Neural cell (in vitro differentiated cells): ENCODE measurements around the gene CA12. TPM values are rescaled to one million over a fixed set of nuclear protein-coding genes. Genes with fewer than 3 reads are reported as not detected.

Experiments used
- H2AFZ ChIP-seq: fragments of 200-600, 300-800 bp; sonication (generic), shearing (Covaris generic); 2 replicates; pipeline ENCODE4 v1.6.0; 2014; ENCODE audit warnings: low read depth, mild to moderate bottlenecking, antibody characterized with exemption, low read length, moderate library complexity
- H3F3A ChIP-seq: fragments of 200-600 bp; shearing (Covaris generic); 2 replicates; pipeline ENCODE4 v1.6.1; 2016; ENCODE audit warnings: mild to moderate bottlenecking, moderate library complexity, mixed read lengths, antibody characterized with exemption, low read length; ENCODE audit not compliant: insufficient read depth, poor library complexity, severe bottlenecking
- H3K27ac ChIP-seq: fragments of 200-600, 300-800 bp; sonication (generic), shearing (Covaris generic); 2 replicates; pipeline ENCODE4 v1.5.1; 2014; ENCODE audit warnings: mild to moderate bottlenecking, low read length, moderate library complexity
- H3K27me3 ChIP-seq: fragments of 300-800, 200-600 bp; sonication (generic), shearing (Covaris generic); 2 replicates; pipeline ENCODE4 v1.6.0; 2014; ENCODE audit warnings: mild to moderate bottlenecking, low read depth, low read length, moderate library complexity; ENCODE audit not compliant: insufficient read depth
- H3K36me3 ChIP-seq: fragments of 300-800, 200-600 bp; sonication (generic), shearing (Covaris generic); 2 replicates; pipeline ENCODE4 v1.5.1; 2014; ENCODE audit warnings: mild to moderate bottlenecking, antibody characterized with exemption, low read length, moderate library complexity; ENCODE audit not compliant: insufficient read depth
- H3K4me2 ChIP-seq: fragments of 300-800, 200-600 bp; sonication (generic), shearing (Covaris generic); 2 replicates; pipeline ENCODE4 v1.6.0; 2014; ENCODE audit warnings: mild to moderate bottlenecking, low read length
- H3K4me3 ChIP-seq: fragments of 300-800, 200-600 bp; sonication (generic), shearing (Covaris generic); 2 replicates; pipeline ENCODE4 v1.5.1; 2014; ENCODE audit warnings: mild to moderate bottlenecking, low read length, moderate library complexity
- H3K79me2 ChIP-seq: fragments of 200-600 bp; shearing (Covaris generic); replicated peaks from 2 replicates; pipeline ENCODE4 v1.6.0; 2014; ENCODE audit warnings: mild to moderate bottlenecking, low read length, moderate library complexity; ENCODE audit not compliant: insufficient read depth
- H3K9ac ChIP-seq: fragments of 300-800, 200-600 bp; sonication (generic), shearing (Covaris generic); 2 replicates; pipeline ENCODE4 v1.6.1; 2016; ENCODE audit warnings: mild to moderate bottlenecking, low read length, mixed read lengths
- H3K9me2 ChIP-seq: fragments of 200-600 bp; shearing (Covaris generic); 2 replicates; pipeline ENCODE4 v1.6.1; 2016; ENCODE audit warnings: mild to moderate bottlenecking, low read length, mixed read lengths; ENCODE audit not compliant: insufficient read depth
- H3K9me3 ChIP-seq: fragments of 200-600, 300-800 bp; sonication (generic), shearing (Covaris generic); 2 replicates; pipeline ENCODE4 v1.6.1; 2016; ENCODE audit warnings: mild to moderate bottlenecking, mixed run types, low read length, moderate library complexity, mixed read lengths
- H4K20me1 ChIP-seq: fragments of 200-600 bp; shearing (Covaris generic); 2 replicates; pipeline ENCODE4 v1.6.1; 2016; ENCODE audit warnings: mild to moderate bottlenecking, mixed run types; ENCODE audit not compliant: insufficient read depth
- CTCF ChIP-seq: fragments of 450-650 bp; IDR thresholded peaks from 2 replicates; pipeline ENCODE4 v1.5.1; 2014; ENCODE audit warnings: antibody characterized with exemption, mild to moderate bottlenecking, moderate library complexity; ENCODE audit not compliant: poor library complexity, severe bottlenecking
- EP300 ChIP-seq: fragments of 450-650 bp; conservative IDR thresholded peaks from 2 replicates; pipeline ENCODE4 v1.6.1; 2014; ENCODE audit warnings: antibody characterized with exemption, mild to moderate bottlenecking, moderate library complexity; ENCODE audit not compliant: poor library complexity, severe bottlenecking
- EZH2 ChIP-seq: fragments of 200-600, 300-800 bp; shearing (Covaris generic), sonication (generic); IDR thresholded peaks from 2 replicates; pipeline ENCODE4 v1.6.1; 2014; ENCODE audit warnings: antibody characterized with exemption, low read length, borderline replicate concordance, mild to moderate bottlenecking; ENCODE audit not compliant: insufficient read depth, poor library complexity, severe bottlenecking
- MXI1 ChIP-seq: fragments of 450-650 bp; conservative IDR thresholded peaks from 2 replicates; pipeline ENCODE4 v1.6.1; 2014; ENCODE audit warnings: antibody characterized with exemption, mild to moderate bottlenecking; ENCODE audit not compliant: poor library complexity, severe bottlenecking
- POLR2AphosphoS5 ChIP-seq: IDR thresholded peaks from 2 replicates; pipeline ENCODE4 v1.6.1; 2012
- RAD21 ChIP-seq: fragments of 450-650 bp; conservative IDR thresholded peaks from 2 replicates; pipeline ENCODE4 v1.6.1; 2014; ENCODE audit warnings: antibody characterized with exemption, mild to moderate bottlenecking, moderate library complexity
- REST ChIP-seq: IDR thresholded peaks from 2 replicates; pipeline ENCODE4 v1.6.1; 2012; ENCODE audit warnings: borderline replicate concordance
- SMC3 ChIP-seq: fragments of 450-650 bp; conservative IDR thresholded peaks from 2 replicates; pipeline ENCODE4 v1.6.1; 2014; ENCODE audit warnings: antibody characterized with exemption, mild to moderate bottlenecking, moderate library complexity; ENCODE audit not compliant: poor library complexity
- TAF1 ChIP-seq: IDR thresholded peaks from 2 replicates; pipeline ENCODE4 v1.6.1; 2012; ENCODE audit warnings: low read depth
- polyA plus RNA-seq: library from polyadenylated mRNA; depleted of rRNA; stranded (reverse); fragments of >200 nt; gene quantifications from 2 replicates; pipeline ENCODE4 v1.2.3, GENCODE V29; 2014

CA12 gene
- polyA plus RNA-seq, 1 donor from 2014 or later: 0.11 TPM

- no peaks in the 10 kb centered on the region for H3K27me3 ChIP-seq
- no peaks in the 10 kb centered on the region for H3K79me2 ChIP-seq
- no peaks in the 10 kb centered on the region for H3F3A ChIP-seq
- no peak overlapping the region for H2AFZ ChIP-seq
- H3K4me3 ChIP-seq: no peak overlapping the region
- H3K36me3 ChIP-seq: no peaks in the 10 kb centered on the region
- H3K4me2 ChIP-seq: no peak overlapping the region
- TF ChIP-seq EP300 (no peak), MXI1 (no peak), EZH2 (no peak), POLR2AphosphoS5 (no peak), CTCF (no peak), SMC3 (no peak), TAF1 (no peak), REST (no peak), RAD21 (no peak)
- no peak overlapping the region for H3K9ac ChIP-seq
- no peaks in the 10 kb centered on the region for H4K20me1 ChIP-seq
- no peak overlapping the region for H3K27ac ChIP-seq
- no peaks in the 10 kb centered on the region for H3K9me3 ChIP-seq
- H3K9me2 ChIP-seq: no peaks in the 10 kb centered on the region
These were observed 40.8 kb downstream of the CA12 start for GRCh38 chr15:63340878-63341277.

- H3K36me3 ChIP-seq: no peaks in the 10 kb centered on the region
- no peaks in the 10 kb centered on the region for H3F3A ChIP-seq
- H3K4me3 ChIP-seq: no peak overlapping the region
- no peak overlapping the region for H3K4me2 ChIP-seq
- H3K79me2 ChIP-seq: no peaks in the 10 kb centered on the region
- H3K27ac ChIP-seq: no peak overlapping the region
- H3K9me2 ChIP-seq: no peaks in the 10 kb centered on the region
- no peaks in the 10 kb centered on the region for H3K9me3 ChIP-seq
- H2AFZ ChIP-seq: no peak overlapping the region
- no peaks in the 10 kb centered on the region for H4K20me1 ChIP-seq
- no peaks in the 10 kb centered on the region for H3K27me3 ChIP-seq
- TF ChIP-seq EP300 (no peak), MXI1 (no peak), POLR2AphosphoS5 (no peak), TAF1 (no peak), SMC3 (no peak), RAD21 (no peak), EZH2 (no peak), CTCF (no peak), REST (no peak)
- no peak overlapping the region for H3K9ac ChIP-seq
These were observed 41.3 kb downstream of the CA12 start for GRCh38 chr15:63340353-63340752.
